ENCODE measurements around the gene EPB41L5.

GRCh38 chr2:120034027-120034426 is 21.1 kb downstream of the EPB41L5 start:
- TF ChIP-seq CTCF (IDR thresholded peaks at IDR 0.05), result no peak
- no peak for TF ChIP-seq POLR2A (IDR thresholded peaks at IDR 0.05)

Measured in adrenal gland (tissue), 5 donors.